ENCODE results near the gene EPHA6.

The EPHA6 gene

GRCh38 chr3:96813820-96814650 lies at the start of gene EPHA6:
TSS of gene EPHA6 (plus strand) at chr3:96814594.
- H3K4me3 ChIP-seq (ENCODE audit: low read length), result peak within 1 kb of the TSS; percentile 47
- TF ChIP-seq CTCF (conservative IDR thresholded peaks at IDR 0.05; ENCODE audit: low read length), result peak; percentile 28
- DNase-seq (ENCODE audit: low read depth), result peak; percentile 35

DNA sequence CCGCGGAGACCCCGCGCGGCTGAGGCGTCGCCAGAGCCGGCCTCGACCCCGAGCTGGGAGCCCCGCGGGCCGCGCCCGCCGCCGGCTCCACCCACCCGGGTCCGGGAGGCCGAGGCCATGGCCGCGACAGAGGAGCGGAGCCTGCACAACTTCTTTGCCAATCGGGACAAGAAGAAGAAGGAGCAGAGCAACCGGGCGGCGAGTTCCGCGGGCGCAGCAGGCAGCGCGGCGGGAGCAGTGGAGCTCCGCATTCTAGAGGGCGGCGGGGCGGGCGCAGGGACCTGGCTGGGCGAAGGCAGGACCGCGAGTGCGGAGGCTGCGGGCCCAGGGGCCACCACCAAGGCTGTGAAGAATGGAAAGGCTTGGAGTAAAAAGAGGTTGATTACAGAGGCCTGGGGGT lies 37.6 kb upstream of the EPHA6 start:
- H3K4me3 ChIP-seq (ENCODE audit: low read length), result no peak overlapping the region
- no peak for DNase-seq (ENCODE audit: low read depth)
- no peak for TF ChIP-seq CTCF (conservative IDR thresholded peaks at IDR 0.05; ENCODE audit: low read length)

- no peak for TF ChIP-seq CTCF (conservative IDR thresholded peaks at IDR 0.05; ENCODE audit: low read length)
- no peak for DNase-seq (ENCODE audit: low read depth)
- no peak overlapping the region for H3K4me3 ChIP-seq (ENCODE audit: low read length)
Measured at GRCh38 chr3:96779810-96780209, 34.6 kb upstream of the EPHA6 start.

DNA sequence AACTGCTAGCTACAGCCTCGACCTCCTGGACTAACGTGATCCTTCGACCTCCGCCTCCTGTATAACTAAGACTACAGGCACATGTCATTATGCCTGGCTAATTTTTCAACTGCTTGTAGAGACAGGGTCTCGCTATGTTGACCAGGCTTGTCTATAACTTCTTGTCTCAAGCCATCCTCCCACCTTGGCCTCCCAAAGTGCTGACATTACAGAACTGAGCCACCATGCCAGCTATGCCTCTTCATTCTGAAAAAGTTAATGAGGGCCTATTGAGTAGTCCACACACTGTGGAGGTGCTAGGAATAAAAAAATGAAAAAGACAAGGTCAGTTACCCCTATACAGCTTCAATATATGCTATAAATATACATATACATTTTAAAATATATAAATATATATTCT lies 18.3 kb upstream of the EPHA6 start:
- TF ChIP-seq CTCF (conservative IDR thresholded peaks at IDR 0.05; ENCODE audit: low read length), result no peak
- no peak for DNase-seq (ENCODE audit: low read depth)
- no peak overlapping the region for H3K4me3 ChIP-seq (ENCODE audit: low read length)

DNA sequence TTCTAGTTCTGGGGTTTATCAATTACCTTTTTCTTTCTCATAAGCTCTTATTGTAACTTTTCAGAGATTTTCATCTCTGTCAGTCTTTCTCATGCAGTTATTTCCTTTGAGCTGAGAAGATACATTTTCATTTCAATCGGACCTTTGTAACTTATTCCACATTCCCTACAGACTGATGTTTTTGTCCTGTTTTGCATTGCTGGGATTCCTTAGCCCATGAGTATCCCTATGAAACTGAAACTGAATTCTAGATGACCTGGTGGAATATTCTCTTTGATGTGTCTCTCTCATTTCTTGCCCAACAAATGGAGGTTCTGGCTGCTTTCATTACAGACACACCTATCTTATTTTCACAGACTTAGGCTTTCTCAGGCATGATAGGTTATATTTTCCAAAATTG lies 10.5 kb upstream of the EPHA6 start:
- no peak for TF ChIP-seq CTCF (conservative IDR thresholded peaks at IDR 0.05; ENCODE audit: low read length)

GRCh38 chr3:96806341-96806740 lies 8.1 kb upstream of the EPHA6 start:
- no peak for TF ChIP-seq CTCF (conservative IDR thresholded peaks at IDR 0.05; ENCODE audit: low read length)
- no peak overlapping the region for H3K4me3 ChIP-seq (ENCODE audit: low read length)
- no peak for DNase-seq (ENCODE audit: low read depth)

More for the DNA sequence above, 10.5 kb upstream of the EPHA6 start:
- no peak overlapping the region for H3K4me3 ChIP-seq (ENCODE audit: low read length)
- DNase-seq (ENCODE audit: low read depth), result no peak

GRCh38 chr3:96813134-96813819 lies 1.1 kb upstream of the EPHA6 start:
- DNase-seq (ENCODE audit: low read depth), result peak; percentile 49
- peak; percentile 52 for TF ChIP-seq CTCF (conservative IDR thresholded peaks at IDR 0.05; ENCODE audit: low read length)
- H3K4me3 ChIP-seq (ENCODE audit: low read length), result peak overlapping the region; percentile 47
